Thyroid gland (tissue), 4 donors: ENCODE measurements around the gene SLC35F1. TPM values are rescaled to one million over a fixed set of nuclear protein-coding genes. Genes with fewer than 3 reads are reported as not detected.

Experiments used
- DNase-seq, 2 donors: peaks; one replicate each; pipeline ENCODE4 v3.0.0-alpha.2; 2019
- H3K27ac ChIP-seq, 3 donors: fragments of 200-600 bp; sonication (generic); 1 replicate in 2 of 3; 2 replicates in 1 of 3; pipeline ENCODE4 v1.5.1; 2016 to 2019; ENCODE audit warnings: mild to moderate bottlenecking in 1 of 3, moderate library complexity in 1 of 3
- H3K27me3 ChIP-seq: fragments of 200-600 bp; sonication (generic); one replicate; pipeline ENCODE4 v1.5.1; 2019
- H3K36me3 ChIP-seq, 2 donors: fragments of 200-600 bp; sonication (generic); one replicate each; pipeline ENCODE4 v1.5.1; 2016 to 2019
- H3K4me1 ChIP-seq, 2 donors: fragments of 200-600 bp; sonication (generic); one replicate each; pipeline ENCODE4 v1.5.1; 2017 to 2019
- H3K4me3 ChIP-seq, 3 donors: fragments of 200-600 bp; sonication (generic); replicated peaks in 1 of 3; 1 replicate in 2 of 3; 2 replicates in 1 of 3; pipeline ENCODE4 v1.5.1; 2016; ENCODE audit warnings: mild to moderate bottlenecking in 1 of 3
- H3K9me3 ChIP-seq: fragments of 200-600 bp; sonication (generic); one replicate; pipeline ENCODE4 v1.5.1; 2017
- CTCF ChIP-seq, 6 experiments: fragments of 200-600 bp in 3 of 6; fragments of 450-650 bp in 3 of 6; sonication (generic) in 3 of 6; IDR thresholded peaks; one replicate each; pipeline ENCODE4 v1.5.1; 2016 to 2019; ENCODE audit warnings: antibody characterized with exemption in 6 of 6, mild to moderate bottlenecking in 2 of 6, inconsistent platforms in 1 of 6, moderate library complexity in 1 of 6
- POLR2A ChIP-seq, 2 donors: fragments of 450-650 bp; IDR thresholded peaks; one replicate each; pipeline ENCODE4 v1.6.1; 2017; ENCODE audit warnings: antibody characterized with exemption in 2 of 2, mild to moderate bottlenecking in 2 of 2, moderate library complexity in 1 of 2
- WGBS, 2 donors: methylation state at CpG; one replicate each; pipeline ENCODE4 v1.1.5; 2017; 5-methylcytosine and 5-hydroxymethylcytosine counted together
- intact Hi-C: fragments of 100-400 bp; cut with DNase I; formaldehyde crosslinking; loops from one replicate; pipeline ENCODE4 v1.15.1; 2023
- total RNA-seq, 4 donors: library from RNA; depleted of rRNA; stranded (reverse); fragments of >200 nt; gene quantifications; one replicate each; pipeline ENCODE4 v1.2.3, GENCODE V29; 2016

The SLC35F1 gene
- total RNA-seq, 4 donors from 2014 or later: 0.54 to 5.5 (median 1.4) TPM

GRCh38 chr6:117951783-117952182, 44.7 kb downstream of the SLC35F1 start:
- no peak for DNase-seq
- TF ChIP-seq POLR2A (IDR thresholded peaks at IDR 0.05): no peak
- no peak for TF ChIP-seq CTCF (IDR thresholded peaks at IDR 0.05)
- WGBS, 2 donors: 27 to 61% methylated on average over 3 of the region's 3 CpGs
- intact Hi-C loops: no loop called here
- Histone ChIP-seq H3K4me3 (no peak overlapping the region), H3K4me1 (no peaks in the 10 kb centered on the region), H3K27me3 (no peaks in the 10 kb centered on the region), H3K36me3 (no peaks in the 10 kb centered on the region), H3K9me3 (no peaks in the 10 kb centered on the region), H3K27ac (no peak overlapping the region)

GRCh38 chr6:117955684-117956256, 48.7 kb downstream of the SLC35F1 start:
- Histone ChIP-seq H3K4me3 (no peak overlapping the region), H3K27ac (no peak overlapping the region), H3K4me1 (no peaks in the 10 kb centered on the region), H3K9me3 (no peaks in the 10 kb centered on the region), H3K36me3 (no peaks in the 10 kb centered on the region), H3K27me3 (no peaks in the 10 kb centered on the region)
- TF ChIP-seq CTCF (IDR thresholded peaks at IDR 0.05): no peak
- no peak for TF ChIP-seq POLR2A (IDR thresholded peaks at IDR 0.05)
- intact Hi-C loops: no loop called here
- WGBS, 2 donors: 90 to 98% methylated on average over 2 of the region's 2 CpGs
- DNase-seq: no peak

- WGBS, 2 donors: 88 to 89% methylated on average over 5 of the region's 5 CpGs
- H3K27ac ChIP-seq: no peak overlapping the region
- H3K27me3 ChIP-seq: no peaks in the 10 kb centered on the region
- no peaks in the 10 kb centered on the region for H3K4me1 ChIP-seq
- no peak overlapping the region for H3K4me3 ChIP-seq
- H3K9me3 ChIP-seq: no peaks in the 10 kb centered on the region
- DNase-seq: no peak
- intact Hi-C loops: no loop called here
- TF ChIP-seq POLR2A (IDR thresholded peaks at IDR 0.05) (no peak), CTCF (IDR thresholded peaks at IDR 0.05) (no peak)
- no peaks in the 10 kb centered on the region for H3K36me3 ChIP-seq
These were observed 49.3 kb downstream of the SLC35F1 start for GRCh38 chr6:117956386-117956785.

GRCh38 chr6:117958536-117958935, 51.5 kb downstream of the SLC35F1 start:
- WGBS, 2 donors: 89% methylated on average over 3 of the region's 3 CpGs
- intact Hi-C loops: no loop called here

GRCh38 chr6:117960877-117961276, 53.8 kb downstream of the SLC35F1 start:
- Histone ChIP-seq H3K27ac (no peak overlapping the region), H3K4me3 (no peak overlapping the region), H3K27me3 (no peaks in the 10 kb centered on the region), H3K4me1 (no peaks in the 10 kb centered on the region), H3K36me3 (no peaks in the 10 kb centered on the region), H3K9me3 (no peaks in the 10 kb centered on the region)
- 81 to 91% methylated on average over 1 of the region's 1 CpG for WGBS, 2 donors
- TF ChIP-seq CTCF (IDR thresholded peaks at IDR 0.05) (no peak), POLR2A (IDR thresholded peaks at IDR 0.05) (no peak)
- intact Hi-C loops: no loop called here
- no peak for DNase-seq

More at GRCh38 chr6:117958536-117958935, 51.5 kb downstream of the SLC35F1 start:
- no peaks in the 10 kb centered on the region for H3K27me3 ChIP-seq
- H3K27ac ChIP-seq: no peak overlapping the region
- H3K36me3 ChIP-seq: no peaks in the 10 kb centered on the region
- H3K9me3 ChIP-seq: no peaks in the 10 kb centered on the region
- no peak for DNase-seq
- TF ChIP-seq CTCF (IDR thresholded peaks at IDR 0.05): no peak
- TF ChIP-seq POLR2A (IDR thresholded peaks at IDR 0.05): no peak
- no peak overlapping the region for H3K4me3 ChIP-seq
- H3K4me1 ChIP-seq: no peaks in the 10 kb centered on the region
